ENCODE results near the gene JAKMIP3. TPM values are rescaled to one million over a fixed set of nuclear protein-coding genes. Genes with fewer than 3 reads are reported as not detected.

Gene JAKMIP3
- 0.10 TPM in 1 of 2 replicates, not detected in the other for total RNA-seq

GRCh38 chr10:132065491-132066105 lies at the start of gene JAKMIP3:
Gene JAKMIP3 (plus strand): TSS chr10:132065946. CDS start chr10:132104809, 38,863 bp downstream.
- DNase-seq (ENCODE audit: low read depth) = peak; percentile 79

- DNase-seq (ENCODE audit: low read depth) = no peak
Measured at GRCh38 chr10:132016514-132016913, 49.2 kb upstream of the JAKMIP3 start.

- no peak for DNase-seq (ENCODE audit: low read depth)
Measured at GRCh38 chr10:132018446-132018845, 47.3 kb upstream of the JAKMIP3 start.

GRCh38 chr10:132019366-132019765 lies 46.4 kb upstream of the JAKMIP3 start:
- DNase-seq (ENCODE audit: low read depth) = no peak

GRCh38 chr10:132020456-132020855 lies 45.3 kb upstream of the JAKMIP3 start:
- no peak for DNase-seq (ENCODE audit: low read depth)

- no peak for DNase-seq (ENCODE audit: low read depth)
Measured at GRCh38 chr10:132021046-132021445, 44.7 kb upstream of the JAKMIP3 start.

GRCh38 chr10:132021504-132022143 lies 44.1 kb upstream of the JAKMIP3 start:
- no peak for DNase-seq (ENCODE audit: low read depth)

GRCh38 chr10:132022241-132022640 lies 43.5 kb upstream of the JAKMIP3 start:
- no peak for DNase-seq (ENCODE audit: low read depth)

GRCh38 chr10:132023092-132023811 lies 42.5 kb upstream of the JAKMIP3 start:
- peak; percentile 49 for DNase-seq (ENCODE audit: low read depth)

- DNase-seq (ENCODE audit: low read depth) = peak; percentile 7
Measured at GRCh38 chr10:132027423-132027983, 38.2 kb upstream of the JAKMIP3 start.

- DNase-seq (ENCODE audit: low read depth) = no peak
Measured at GRCh38 chr10:132028706-132029105, 37.0 kb upstream of the JAKMIP3 start.

GRCh38 chr10:132030898-132031463 lies 34.8 kb upstream of the JAKMIP3 start:
- no peak for DNase-seq (ENCODE audit: low read depth)

- DNase-seq (ENCODE audit: low read depth) = no peak
Measured at GRCh38 chr10:132033632-132034031, 32.1 kb upstream of the JAKMIP3 start.

GRCh38 chr10:132035476-132035875 lies 30.3 kb upstream of the JAKMIP3 start:
- DNase-seq (ENCODE audit: low read depth) = no peak

GRCh38 chr10:132036153-132036886 lies 29.4 kb upstream of the JAKMIP3 start:
- DNase-seq (ENCODE audit: low read depth) = no peak

- DNase-seq (ENCODE audit: low read depth) = no peak
Measured at GRCh38 chr10:132036887-132037675, 28.7 kb upstream of the JAKMIP3 start.

- no peak for DNase-seq (ENCODE audit: low read depth)
Measured at GRCh38 chr10:132037676-132037975, 28.1 kb upstream of the JAKMIP3 start.

GRCh38 chr10:132039371-132039770 lies 26.4 kb upstream of the JAKMIP3 start:
- no peak for DNase-seq (ENCODE audit: low read depth)

- no peak for DNase-seq (ENCODE audit: low read depth)
Measured at GRCh38 chr10:132040046-132040445, 25.7 kb upstream of the JAKMIP3 start.

- no peak for DNase-seq (ENCODE audit: low read depth)
Measured at GRCh38 chr10:132041340-132041739, 24.4 kb upstream of the JAKMIP3 start.
